Keratinocyte (primary cell): Measurements from ENCODE around the gene IL5RA. TPM values are rescaled to one million over a fixed set of nuclear protein-coding genes. Genes with fewer than 3 reads are reported as not detected.

Experiments used
- DNase-seq: peaks from one replicate; pipeline ENCODE4 v3.0.0-alpha.2; 2011; ENCODE audit warnings: low read depth, missing footprints, low spot score
- FAIRE-seq: peaks from 2 replicates; lab custom pipeline; 2011; peaks lifted over from hg19 to GRCh38; lab: Jason Lieb, UNC
- H2AFZ ChIP-seq: 2 replicates; pipeline ENCODE4 v1.6.0; 2012; ENCODE audit warnings: low read length, control low read depth, inconsistent platforms; ENCODE audit not compliant: control insufficient read depth
- H3K27ac ChIP-seq: 2 replicates; pipeline ENCODE4 v1.5.1; 2011; ENCODE audit warnings: low read length; ENCODE audit not compliant: control insufficient read depth, insufficient read depth
- H3K27me3 ChIP-seq: 3 replicates; pipeline ENCODE4 v1.6.0; 2011; ENCODE audit warnings: low read length; ENCODE audit not compliant: control insufficient read depth, insufficient read depth; ENCODE audit errors: extremely low read depth
- H3K36me3 ChIP-seq, 2 experiments: 2 replicates in 1 of 2; 3 replicates in 1 of 2; pipeline ENCODE4 v1.5.1; 2011; ENCODE audit warnings: low read length in 2 of 2, mild to moderate bottlenecking in 1 of 2; ENCODE audit not compliant: control insufficient read depth in 2 of 2, insufficient read depth in 2 of 2; ENCODE audit errors: extremely low read depth in 1 of 2
- H3K4me1 ChIP-seq: 3 replicates; pipeline ENCODE4 v1.5.1; 2011; ENCODE audit warnings: low read length; ENCODE audit not compliant: control insufficient read depth, insufficient read depth; ENCODE audit errors: extremely low read depth
- H3K4me2 ChIP-seq: 3 replicates; pipeline ENCODE4 v1.6.0; 2011; ENCODE audit warnings: low read depth, low read length; ENCODE audit not compliant: control insufficient read depth, insufficient read depth; ENCODE audit errors: extremely low read depth
- H3K4me3 ChIP-seq, 3 experiments: fragments of 200-600 bp in 1 of 3; sonication (generic) in 1 of 3; 2 replicates in 2 of 3; 3 replicates in 1 of 3; pipeline ENCODE4 v1.5.1; 2011 to 2016; ENCODE audit warnings: low read length in 3 of 3, mild to moderate bottlenecking in 3 of 3, control low read depth in 2 of 3, inconsistent platforms in 1 of 3, low read depth in 1 of 3, mixed read lengths in 1 of 3, mixed run types in 1 of 3, moderate library complexity in 1 of 3; ENCODE audit not compliant: control insufficient read depth in 2 of 3, insufficient read depth in 2 of 3; ENCODE audit errors: extremely low read depth in 1 of 3
- H3K79me2 ChIP-seq: 2 replicates; pipeline ENCODE4 v1.6.0; 2012; ENCODE audit warnings: low read length; ENCODE audit not compliant: control insufficient read depth, insufficient read depth
- H3K9ac ChIP-seq: 3 replicates; pipeline ENCODE4 v1.6.0; 2011; ENCODE audit warnings: low read length; ENCODE audit not compliant: control insufficient read depth, insufficient read depth; ENCODE audit errors: extremely low read depth
- H3K9me1 ChIP-seq: 3 replicates; pipeline ENCODE4 v1.6.0; 2011; ENCODE audit warnings: low read length; ENCODE audit not compliant: control insufficient read depth, insufficient read depth; ENCODE audit errors: extremely low read depth
- H3K9me3 ChIP-seq: 2 replicates; pipeline ENCODE4 v1.5.1; 2012; ENCODE audit warnings: low read depth, low read length; ENCODE audit not compliant: control insufficient read depth
- H4K20me1 ChIP-seq: 3 replicates; pipeline ENCODE4 v1.6.0; 2011; ENCODE audit warnings: low read length; ENCODE audit not compliant: control insufficient read depth, insufficient read depth; ENCODE audit errors: extremely low read depth
- CTCF ChIP-seq, 3 experiments: IDR thresholded peaks in 1 of 3; conservative IDR thresholded peaks in 1 of 3; optimal IDR thresholded peaks in 1 of 3; 2 replicates in 2 of 3; 3 replicates in 1 of 3; pipeline versions ENCODE3 to v1.5.1; 2011; ENCODE audit warnings: low read length in 3 of 3, mild to moderate bottlenecking in 3 of 3, moderate library complexity in 2 of 3, control low read depth in 1 of 3, inconsistent platforms in 1 of 3; ENCODE audit not compliant: insufficient read depth in 2 of 3; ENCODE audit errors: extremely low read depth in 1 of 3
- EZH2 ChIP-seq: IDR thresholded peaks from one replicate; pipeline ENCODE4 v1.6.1; 2012; ENCODE audit warnings: inconsistent platforms, mild to moderate bottlenecking, low read length, moderate library complexity
- dilution Hi-C: fragments of 300-500 bp; cut with MboI; formaldehyde crosslinking; loops from one replicate; pipeline ENCODE4 v1.7.0; 2020; ENCODE audit warnings: low sequenced_read_pairs; ENCODE audit not compliant: extremely low pct_ligation_motif_present
- polyA plus RNA-seq, 5 experiments: library from polyadenylated mRNA; depleted of rRNA in 3 of 5; stranded (reverse) in 3 of 5; stranded (forward) in 1 of 5; unstranded in 1 of 5; fragments of >200 nt; gene quantifications; 1 replicate in 1 of 5; 2 replicates in 3 of 5; 3 replicates in 1 of 5; pipeline versions ENCODE4 v1.2.1 to v1.2.3, GENCODE V29; 2011 to 2012; ENCODE audit warnings: missing spikeins in 2 of 5, low read depth in 1 of 5, low replicate concordance in 1 of 5

The IL5RA gene
- polyA plus RNA-seq, 1 donor (not counting 4 experiments of a cell fraction or from before 2014, with no cell fraction given): not detected

GRCh38 chr3:3154879-3155610, 44.9 kb upstream of the IL5RA start:
- Histone ChIP-seq H3K79me2 (no peaks in the 10 kb centered on the region), H3K9ac (no peak overlapping the region), H3K9me1 (no peaks in the 10 kb centered on the region), H3K4me3 (no peak overlapping the region), H2AFZ (no peak overlapping the region), H3K27ac (no peak overlapping the region), H3K4me1 (no peaks in the 10 kb centered on the region), H3K4me2 (no peak overlapping the region), H3K27me3 (no peaks in the 10 kb centered on the region), H3K36me3 (peaks cover 13 to 29% of the 10 kb centered on the region in 2 experiments), H4K20me1 (no peaks in the 10 kb centered on the region), H3K9me3 (no peaks in the 10 kb centered on the region)
- dilution Hi-C loops: no loop called here
- TF ChIP-seq EZH2 (no peak), CTCF (optimal IDR thresholded peaks at IDR 0.05 in 1 of 3, IDR thresholded peaks at IDR 0.05 in 1 of 3, conservative IDR thresholded peaks at IDR 0.05 in 1 of 3; ENCODE audit: extremely low read depth in 1 of 3, insufficient read depth in 2 of 3, low read length in 3 of 3) (no peak)
- no peak for FAIRE-seq
- DNase-seq: no peak

GRCh38 chr3:3151513-3151912, 41.3 kb upstream of the IL5RA start:
- Histone ChIP-seq H3K9me3 (no peaks in the 10 kb centered on the region), H4K20me1 (no peaks in the 10 kb centered on the region), H3K4me1 (no peaks in the 10 kb centered on the region), H3K9me1 (no peaks in the 10 kb centered on the region), H3K4me2 (no peak overlapping the region), H3K9ac (no peak overlapping the region), H3K79me2 (no peaks in the 10 kb centered on the region), H3K27me3 (no peaks in the 10 kb centered on the region), H3K36me3 (peaks cover 22 to 33% of the 10 kb centered on the region in 2 experiments), H2AFZ (no peak overlapping the region), H3K4me3 (no peak overlapping the region), H3K27ac (no peak overlapping the region)
- dilution Hi-C loops: no loop called here
- TF ChIP-seq EZH2: no peak
- TF ChIP-seq CTCF (optimal IDR thresholded peaks at IDR 0.05 in 1 of 3, IDR thresholded peaks at IDR 0.05 in 1 of 3, conservative IDR thresholded peaks at IDR 0.05 in 1 of 3; ENCODE audit: extremely low read depth in 1 of 3, insufficient read depth in 2 of 3, low read length in 3 of 3): no peak
- FAIRE-seq: no peak
- no peak for DNase-seq
